ENCODE results near the gene DEFB126. TPM values are rescaled to one million over a fixed set of nuclear protein-coding genes. Genes with fewer than 3 reads are reported as not detected.
"Not testable (repeated sequence)": the region's sequence is repeated elsewhere in the genome, so short reads cannot be mapped to it uniquely, and the experiment has no call there.

DEFB126 gene
- not detected in 2 replicates for total RNA-seq

GRCh38 chr20:142290-142689, at the start of gene DEFB126:
Gene DEFB126, plus strand, starts transcription at chr20:142590. Its CDS starts 39 bp downstream, at chr20:142629.
- Mint-ChIP-seq H3K4me3 (no peak within 1 kb of the TSS), H3K36me3 (ENCODE audit: low read depth) (no peaks in the 10 kb centered on the region), H3K9me3 (no peaks in the 10 kb centered on the region), H3K27ac (no peak within 1 kb of the TSS), H3K4me1 (no peaks in the 10 kb centered on the region), H3K27me3 (peaks cover 44% of the 10 kb centered on the region)
- intact Hi-C loops (cut with micrococcal nuclease) = no loop called here
- no peak for DNase-seq

DNA sequence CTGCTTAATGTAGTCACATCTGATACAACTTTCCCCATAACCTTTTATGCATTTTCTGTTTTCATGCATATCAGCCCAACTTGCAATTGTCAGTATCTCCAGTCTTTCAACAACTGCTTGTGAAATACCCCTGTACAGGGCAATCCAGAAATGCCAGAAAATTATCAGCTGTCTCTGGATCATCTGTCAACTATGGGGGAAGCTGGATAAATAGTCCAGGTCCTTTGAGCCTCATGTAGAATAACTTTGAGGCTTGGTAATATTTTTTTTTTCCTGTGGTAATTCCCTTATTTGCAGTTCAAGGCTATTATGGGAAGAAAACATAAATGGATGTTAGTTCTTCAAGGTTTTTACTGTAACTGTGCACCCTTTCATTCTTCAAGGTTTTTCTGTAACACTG, 48.7 kb upstream of the DEFB126 start:
- Mint-ChIP-seq H3K27me3 (peaks cover 20% of the 10 kb centered on the region), H3K4me3 (no peak overlapping the region), H3K27ac (no peak overlapping the region), H3K36me3 (ENCODE audit: low read depth) (no peaks in the 10 kb centered on the region), H3K9me3 (peaks cover 14% of the 10 kb centered on the region), H3K4me1 (no peaks in the 10 kb centered on the region)
- no peak for DNase-seq
- intact Hi-C loops (cut with micrococcal nuclease) = no loop called here

- Mint-ChIP-seq H3K36me3 (ENCODE audit: low read depth) (no peaks in the 10 kb centered on the region), H3K4me1 (no peaks in the 10 kb centered on the region), H3K27me3 (peaks cover 20% of the 10 kb centered on the region), H3K4me3 (no peak overlapping the region), H3K27ac (no peak overlapping the region), H3K9me3 (peaks cover 14% of the 10 kb centered on the region)
- intact Hi-C loops (cut with micrococcal nuclease) = no loop called here
- DNase-seq = no peak
These were observed 47.2 kb upstream of the DEFB126 start for GRCh38 chr20:95215-95614.

DNA sequence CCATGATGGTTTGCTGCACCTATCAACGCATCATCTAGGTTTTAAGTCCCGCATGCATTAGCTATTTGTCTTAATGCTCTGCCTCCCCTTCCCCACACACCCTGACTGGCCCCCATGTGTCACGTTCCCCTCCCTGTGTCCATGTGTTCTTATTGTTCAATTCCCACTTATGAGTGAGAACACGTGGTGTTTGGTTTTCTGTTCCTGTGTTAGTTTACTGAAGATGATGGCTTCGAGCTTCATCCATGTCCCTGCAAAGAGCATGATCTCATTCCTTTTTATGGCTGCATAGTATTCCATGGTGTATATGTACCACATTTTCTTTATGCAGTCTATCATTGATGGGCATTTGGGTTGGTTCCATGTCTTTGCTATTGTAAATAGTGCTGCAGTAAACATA, 44.7 kb upstream of the DEFB126 start:
- intact Hi-C loops (cut with micrococcal nuclease); H3K4me3 Mint-ChIP-seq: not testable (repeated sequence)

DNA sequence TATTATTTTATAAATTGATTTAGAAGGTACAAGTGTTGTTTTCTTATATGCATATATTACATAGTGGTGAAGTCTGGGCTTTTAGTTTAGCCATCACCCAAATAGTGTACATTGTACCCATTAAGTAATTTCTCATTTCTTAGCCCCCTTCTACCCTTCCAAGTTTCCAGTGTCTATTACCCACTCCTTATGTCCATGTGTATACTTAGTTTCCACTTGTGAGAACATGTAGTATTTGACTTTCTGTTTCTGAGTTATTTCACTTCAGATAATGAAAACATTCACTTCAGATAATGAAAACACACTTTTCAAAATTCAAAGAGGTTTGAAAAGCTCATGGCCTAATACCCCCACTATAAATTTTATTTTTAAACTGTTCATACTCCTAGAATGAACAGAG, 40.4 kb upstream of the DEFB126 start:
- Mint-ChIP-seq H3K36me3 (ENCODE audit: low read depth) (no peaks in the 10 kb centered on the region), H3K4me1 (no peaks in the 10 kb centered on the region)
- intact Hi-C loops (cut with micrococcal nuclease) = no loop called here

More for the DNA sequence above, 44.7 kb upstream of the DEFB126 start:
- Mint-ChIP-seq H3K27me3 (peaks cover 16% of the 10 kb centered on the region), H3K9me3 (peaks cover 14% of the 10 kb centered on the region)
- DNase-seq; H3K27ac Mint-ChIP-seq; H3K4me1 Mint-ChIP-seq; H3K36me3 Mint-ChIP-seq (ENCODE audit: low read depth): not testable (repeated sequence)

DNA sequence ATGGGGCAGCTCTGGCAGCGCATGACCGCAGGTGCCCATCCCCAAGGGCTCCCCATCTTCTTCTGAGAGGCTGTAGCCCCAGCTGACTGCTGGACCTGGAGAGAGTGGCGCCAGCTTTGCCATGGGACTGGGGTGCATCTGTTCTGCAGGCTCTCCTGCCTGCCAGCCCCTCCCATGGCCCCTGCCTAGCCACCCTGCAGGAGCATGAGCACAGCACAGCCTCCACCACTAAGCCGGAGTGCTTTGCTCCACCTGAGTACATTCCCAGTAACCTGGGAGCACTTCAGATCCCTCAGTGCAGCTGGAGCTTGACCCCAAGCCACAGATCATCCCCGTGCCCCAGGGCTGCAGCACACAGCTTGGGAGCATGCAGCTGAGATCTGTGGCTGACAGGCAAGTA, 38.9 kb upstream of the DEFB126 start:
- Mint-ChIP-seq H3K36me3 (ENCODE audit: low read depth) (no peaks in the 10 kb centered on the region), H3K9me3 (no peaks in the 10 kb centered on the region), H3K27ac (no peak overlapping the region), H3K4me3 (no peak overlapping the region), H3K27me3 (peaks cover 33% of the 10 kb centered on the region), H3K4me1 (no peaks in the 10 kb centered on the region)
- intact Hi-C loops (cut with micrococcal nuclease) = no loop called here
- DNase-seq = no peak

More for the DNA sequence above, 40.4 kb upstream of the DEFB126 start:
- Mint-ChIP-seq H3K27me3 (peaks cover 30% of the 10 kb centered on the region), H3K9me3 (peaks cover 4% of the 10 kb centered on the region), H3K27ac (no peak overlapping the region), H3K4me3 (no peak overlapping the region)
- no peak for DNase-seq

GRCh38 chr20:112396-112795, 30.0 kb upstream of the DEFB126 start:
- intact Hi-C loops (cut with micrococcal nuclease) = no loop called here
- Mint-ChIP-seq H3K27me3 (peaks cover 37% of the 10 kb centered on the region), H3K4me3 (no peak overlapping the region)

GRCh38 chr20:117518-117917, 24.9 kb upstream of the DEFB126 start:
- Mint-ChIP-seq H3K27ac (no peak overlapping the region), H3K27me3 (peaks cover 35% of the 10 kb centered on the region), H3K4me1 (no peaks in the 10 kb centered on the region), H3K4me3 (no peak overlapping the region), H3K9me3 (peaks cover 7% of the 10 kb centered on the region), H3K36me3 (ENCODE audit: low read depth) (no peaks in the 10 kb centered on the region)
- no peak for DNase-seq
- intact Hi-C loops (cut with micrococcal nuclease) = no loop called here

More at GRCh38 chr20:112396-112795, 30.0 kb upstream of the DEFB126 start:
- DNase-seq = no peak
- Mint-ChIP-seq H3K4me1 (no peaks in the 10 kb centered on the region), H3K27ac (no peak overlapping the region), H3K36me3 (ENCODE audit: low read depth) (no peaks in the 10 kb centered on the region), H3K9me3 (peaks cover 4% of the 10 kb centered on the region)

- H3K9me3 Mint-ChIP-seq; H3K4me3 Mint-ChIP-seq; H3K27ac Mint-ChIP-seq; intact Hi-C loops (cut with micrococcal nuclease); H3K4me1 Mint-ChIP-seq; H3K36me3 Mint-ChIP-seq (ENCODE audit: low read depth): not testable (repeated sequence)
- H3K27me3 Mint-ChIP-seq = peaks cover 11% of the 10 kb centered on the region
- DNase-seq = peak; percentile 33
These were observed 12.5 kb upstream of the DEFB126 start for GRCh38 chr20:129786-130323.

DNA sequence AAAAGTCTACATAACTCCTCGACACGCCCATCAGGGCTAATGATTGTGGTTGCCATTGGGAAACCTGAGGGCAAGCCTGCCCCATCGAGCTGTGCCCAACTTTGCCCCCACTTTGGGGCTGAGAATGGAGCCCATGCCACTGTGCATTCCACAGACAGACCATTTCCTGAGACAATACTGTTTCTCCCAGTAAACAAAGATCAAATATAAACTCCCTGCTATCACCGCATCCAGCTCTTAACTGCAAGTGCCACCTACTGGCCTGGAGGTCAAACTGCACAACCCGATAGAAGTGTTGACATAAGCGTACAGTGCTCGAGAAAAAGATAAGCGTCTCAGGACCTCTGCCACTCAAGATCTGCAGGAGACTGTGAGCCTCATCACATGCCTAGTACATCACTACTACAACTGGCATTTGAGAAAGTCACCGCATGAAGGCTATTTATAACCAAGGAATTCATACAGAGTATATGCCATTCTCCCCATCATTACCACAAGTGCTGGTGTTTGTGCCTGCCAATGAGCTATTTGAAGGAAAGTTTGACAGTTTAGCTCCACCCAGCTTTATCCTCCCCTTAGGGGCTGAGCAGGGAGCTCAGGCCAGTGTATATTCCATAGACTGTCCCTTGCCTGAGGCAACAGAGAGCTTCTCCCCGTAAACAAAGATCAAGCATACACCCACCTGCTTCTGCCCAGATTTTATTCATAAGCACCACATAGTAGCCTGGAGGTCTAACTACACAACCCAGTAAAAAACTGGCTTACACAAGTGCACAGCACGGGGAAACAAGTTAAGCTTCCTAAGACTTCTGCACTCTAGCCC, 4.5 kb upstream of the DEFB126 start:
- Mint-ChIP-seq H3K9me3 (peaks cover 4% of the 10 kb centered on the region), H3K4me1 (no peaks in the 10 kb centered on the region), H3K27ac (no peak overlapping the region), H3K4me3 (no peak overlapping the region), H3K36me3 (ENCODE audit: low read depth) (no peaks in the 10 kb centered on the region), H3K27me3 (peaks cover 27% of the 10 kb centered on the region)
- intact Hi-C loops (cut with micrococcal nuclease) = no loop called here
- no peak for DNase-seq

DNA sequence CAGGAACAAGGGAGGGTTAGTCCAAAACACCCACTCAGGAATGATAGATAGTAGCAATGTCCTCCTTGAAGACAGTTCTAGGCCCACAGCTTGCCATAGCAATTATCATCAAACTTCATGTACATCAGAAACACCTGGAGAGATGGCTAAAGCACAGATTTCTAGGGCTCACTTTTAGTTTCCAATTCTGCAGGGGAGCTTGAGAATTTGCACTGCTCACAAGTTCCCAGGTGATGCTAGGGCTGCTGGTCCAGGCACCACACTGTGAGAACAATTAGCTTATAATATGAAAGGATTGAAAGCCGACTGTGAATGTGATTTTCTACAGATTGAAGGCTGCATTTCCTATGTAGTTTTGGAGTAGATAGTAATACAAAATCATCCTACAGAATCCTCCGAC, 3.5 kb downstream of the DEFB126 start:
- intact Hi-C loops (cut with micrococcal nuclease) = no loop called here
- Mint-ChIP-seq H3K27me3 (peaks cover 38% of the 10 kb centered on the region), H3K4me3 (no peak overlapping the region), H3K27ac (no peak overlapping the region), H3K36me3 (ENCODE audit: low read depth) (no peaks in the 10 kb centered on the region), H3K9me3 (no peaks in the 10 kb centered on the region), H3K4me1 (no peaks in the 10 kb centered on the region)
- DNase-seq = no peak

GRCh38 chr20:152131-152530, 9.7 kb downstream of the DEFB126 start:
- no peaks in the 10 kb centered on the region for H3K4me1 Mint-ChIP-seq
- DNase-seq = no peak
- no peak overlapping the region for H3K27ac Mint-ChIP-seq
- H3K4me3 Mint-ChIP-seq = no peak overlapping the region
- peaks cover 20% of the 10 kb centered on the region for H3K27me3 Mint-ChIP-seq
- intact Hi-C loops (cut with micrococcal nuclease) = no loop called here
- H3K36me3 Mint-ChIP-seq (ENCODE audit: low read depth) = no peaks in the 10 kb centered on the region
- no peaks in the 10 kb centered on the region for H3K9me3 Mint-ChIP-seq

DNA sequence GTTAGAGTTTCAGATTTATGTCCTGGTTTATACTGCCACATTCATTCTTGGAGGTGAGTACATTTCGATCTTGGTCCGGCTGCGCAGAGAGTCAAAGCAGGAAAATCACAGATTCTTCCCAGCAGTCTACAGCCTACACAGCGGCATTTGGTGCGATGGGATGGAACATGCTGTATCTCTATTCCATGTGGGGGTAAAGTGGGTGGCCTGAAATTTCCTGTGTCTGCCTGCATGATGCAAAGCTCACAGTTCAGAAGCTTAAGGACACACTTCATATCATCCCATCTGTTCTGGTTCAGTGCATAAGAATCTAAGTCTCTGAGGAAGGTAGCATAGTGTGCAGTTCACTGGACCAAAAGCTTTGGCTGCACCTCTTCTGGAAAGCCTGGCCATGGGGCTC, 14.8 kb downstream of the DEFB126 start, which contains the start of gene DEFB127:
TSS of gene DEFB127 (plus strand) at position 301 of the 400 bp plus-strand sequence. CDS start at position 392, 91 bp downstream.
- no peak for DNase-seq
- intact Hi-C loops (cut with micrococcal nuclease) = no loop called here
- H3K27ac Mint-ChIP-seq = no peak within 1 kb of the TSS
- H3K36me3 Mint-ChIP-seq (ENCODE audit: low read depth) = no peaks in the 10 kb centered on the region
- H3K9me3 Mint-ChIP-seq = no peaks in the 10 kb centered on the region
- no peaks in the 10 kb centered on the region for H3K4me1 Mint-ChIP-seq
- peaks cover 24% of the 10 kb centered on the region for H3K27me3 Mint-ChIP-seq
- H3K4me3 Mint-ChIP-seq = no peak within 1 kb of the TSS

DNA sequence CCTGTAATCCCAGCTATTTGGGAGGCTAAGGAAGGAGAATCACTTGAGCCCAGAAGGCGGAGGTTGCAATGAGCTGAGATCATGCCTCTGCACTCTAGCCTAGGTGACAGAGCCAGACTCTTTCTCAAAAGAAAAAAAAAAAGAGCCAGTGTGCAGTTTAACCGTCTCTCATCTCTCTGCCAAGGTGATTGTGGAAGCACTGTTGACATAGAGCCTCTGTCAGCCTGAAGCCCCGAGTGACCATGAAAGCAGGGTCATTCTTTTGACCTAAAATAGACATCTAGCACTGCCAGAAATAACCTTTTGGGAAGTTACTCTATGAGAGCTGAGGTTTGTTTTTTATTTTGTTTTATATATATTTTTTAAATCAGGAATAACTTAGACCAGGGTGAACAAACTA, 22.2 kb downstream of the DEFB126 start:
- no peak overlapping the region for H3K27ac Mint-ChIP-seq
- no peak for DNase-seq
- H3K4me3 Mint-ChIP-seq = no peak overlapping the region
- H3K4me1 Mint-ChIP-seq = no peaks in the 10 kb centered on the region
- peaks cover 27% of the 10 kb centered on the region for H3K27me3 Mint-ChIP-seq
- no peaks in the 10 kb centered on the region for H3K36me3 Mint-ChIP-seq (ENCODE audit: low read depth)
- no peaks in the 10 kb centered on the region for H3K9me3 Mint-ChIP-seq
- intact Hi-C loops (cut with micrococcal nuclease) = no loop called here
